NB4 (cell line): Measurements from ENCODE around the gene RCAN2.

Experiments used
- CTCF ChIP-seq: IDR thresholded peaks from one replicate; pipeline ENCODE4 v1.5.1; 2012; ENCODE audit warnings: low read depth, low read length
- MAX ChIP-seq: IDR thresholded peaks from 2 replicates; pipeline ENCODE4 v1.6.1; 2011; ENCODE audit warnings: low read depth, low read length
- MYC ChIP-seq: IDR thresholded peaks from 2 replicates; pipeline ENCODE4 v1.6.1; 2011; ENCODE audit warnings: low read depth, low read length
- POLR2A ChIP-seq: IDR thresholded peaks from 2 replicates; pipeline ENCODE4 v1.6.1; 2011; ENCODE audit warnings: mild to moderate bottlenecking; ENCODE audit not compliant: insufficient read length; ENCODE audit errors: extremely low read depth

DNA sequence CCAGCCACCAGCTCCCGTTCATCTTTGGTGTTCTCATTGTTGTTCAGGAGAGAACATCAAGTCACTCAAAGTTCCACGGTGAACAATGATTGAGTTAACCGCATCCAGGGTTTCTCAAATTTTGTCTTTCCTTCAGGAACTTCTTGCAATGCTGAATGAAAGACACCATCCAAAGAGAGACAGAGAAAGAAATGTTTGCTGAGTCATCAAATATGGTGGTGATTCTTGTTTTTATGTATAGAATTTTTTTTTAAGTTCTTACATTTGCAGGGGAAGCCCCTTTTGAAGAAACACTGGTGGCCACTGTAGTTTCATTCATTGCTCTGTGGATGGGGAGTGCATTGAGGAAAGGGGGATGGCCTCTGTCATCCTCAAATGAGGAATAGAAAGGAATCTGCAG, 258.1 kb downstream of the RCAN2 start:
- TF ChIP-seq POLR2A, result no peak
- no peak for TF ChIP-seq CTCF
- no peak for TF ChIP-seq MAX
- TF ChIP-seq MYC, result no peak
